SK-N-MC (cell line): ENCODE results near the gene SHOC2.

Experiments used
- EZH2 ChIP-seq: fragments of 200-600 bp; sonication (generic); IDR thresholded peaks from one replicate; pipeline ENCODE4 v1.6.1; 2017; ENCODE audit warnings: antibody characterized with exemption
- POLR2AphosphoS5 ChIP-seq: IDR thresholded peaks from 2 replicates; pipeline ENCODE4 v1.6.1; 2012; ENCODE audit warnings: mild to moderate bottlenecking, low read depth, low read length, borderline replicate concordance

DNA sequence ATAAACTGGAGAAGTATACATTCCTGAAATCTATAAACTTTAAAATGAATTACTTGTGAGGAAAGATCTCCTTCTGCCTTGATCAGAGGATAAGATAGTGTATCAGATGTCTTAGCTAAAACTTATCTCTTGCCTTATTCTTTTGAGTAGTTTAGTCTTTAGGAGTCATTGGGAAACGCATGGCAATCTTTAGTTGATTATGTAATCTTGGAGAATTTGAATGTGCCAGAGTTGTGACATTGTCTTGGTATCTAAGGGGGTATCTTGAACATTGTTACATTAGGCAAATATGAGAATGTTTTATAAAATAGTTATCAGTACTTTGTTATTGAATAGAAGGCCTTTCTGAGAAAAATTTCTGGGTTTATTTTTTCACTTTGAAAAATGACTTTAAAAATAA lies 95.8 kb downstream of the SHOC2 start:
- TF ChIP-seq EZH2 = no peak
- TF ChIP-seq POLR2AphosphoS5 = no peak
